HK-2 (cell line): Measurements from ENCODE around the gene ASB8.

Experiments used
- DNase-seq: peaks from one replicate; pipeline ENCODE4 v3.0.0-alpha.2; 2018; ENCODE audit not compliant: unreplicated experiment

Gene ASB8, protein sequence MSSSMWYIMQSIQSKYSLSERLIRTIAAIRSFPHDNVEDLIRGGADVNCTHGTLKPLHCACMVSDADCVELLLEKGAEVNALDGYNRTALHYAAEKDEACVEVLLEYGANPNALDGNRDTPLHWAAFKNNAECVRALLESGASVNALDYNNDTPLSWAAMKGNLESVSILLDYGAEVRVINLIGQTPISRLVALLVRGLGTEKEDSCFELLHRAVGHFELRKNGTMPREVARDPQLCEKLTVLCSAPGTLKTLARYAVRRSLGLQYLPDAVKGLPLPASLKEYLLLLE

GRCh38 chr12:48157018-48157888 lies at the start of gene ASB8:
ASB8 (minus strand) TSS chr12:48157515; CDS start chr12:48153496, 4,019 bp downstream.
- peak; percentile 98 for DNase-seq

GRCh38 chr12:48203192-48203591 lies 45.9 kb upstream of the ASB8 start, which contains the start of gene OR10AD1:
OR10AD1 (minus strand) TSS chr12:48203292; CDS start chr12:48203292, 0 bp downstream.
- DNase-seq: no peak

GRCh38 chr12:48202766-48203165 lies 45.5 kb upstream of the ASB8 start:
- DNase-seq: no peak

DNA sequence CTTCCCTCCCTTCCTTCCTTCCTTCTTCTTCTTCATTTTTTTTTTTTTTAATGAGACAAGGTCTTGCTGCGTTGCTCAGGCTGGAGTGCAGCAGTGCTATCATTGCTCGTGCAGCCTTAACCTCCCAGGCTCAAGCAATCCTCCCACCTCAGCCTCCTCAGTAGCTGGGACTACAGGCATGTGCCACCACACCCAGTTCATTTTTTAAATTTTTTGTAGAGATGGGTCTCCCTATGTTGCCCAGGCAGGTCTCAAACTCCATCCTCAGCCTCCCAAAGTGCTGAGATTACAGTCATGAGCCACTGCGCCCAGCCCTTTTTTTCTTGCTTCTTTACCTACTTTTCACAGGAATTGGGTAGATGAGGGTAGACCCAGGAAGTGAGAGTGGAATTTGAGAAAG lies 44.2 kb upstream of the ASB8 start:
- no peak for DNase-seq

GRCh38 chr12:48201091-48201490 lies 43.8 kb upstream of the ASB8 start:
- DNase-seq: no peak

DNA sequence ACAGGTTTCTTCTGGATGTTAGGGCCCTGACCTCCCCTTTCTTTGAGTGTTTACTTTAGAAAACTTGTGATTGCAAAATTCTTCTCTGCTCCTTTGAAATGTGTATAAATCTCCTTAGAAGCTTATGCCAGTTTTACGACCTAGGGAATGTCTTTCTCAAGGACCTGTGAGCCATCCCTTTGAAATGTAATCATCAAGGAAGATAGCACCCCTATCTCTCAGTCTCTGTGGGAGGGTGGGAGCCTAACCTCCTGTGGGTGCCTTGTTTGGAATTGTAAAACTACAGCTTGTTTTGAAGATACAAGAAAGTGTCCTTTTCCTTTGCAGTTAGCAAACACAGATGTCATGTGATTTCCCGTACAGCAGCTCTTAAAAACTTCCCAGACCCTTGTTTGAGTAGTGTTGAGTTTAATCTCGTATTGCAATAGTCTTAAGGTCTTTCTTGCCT lies 42.5 kb upstream of the ASB8 start:
- no peak for DNase-seq

- DNase-seq: no peak
Observed at GRCh38 chr12:48198985-48199384, 41.7 kb upstream of the ASB8 start.

GRCh38 chr12:48198672-48198971 lies 41.3 kb upstream of the ASB8 start:
- no peak for DNase-seq

DNA sequence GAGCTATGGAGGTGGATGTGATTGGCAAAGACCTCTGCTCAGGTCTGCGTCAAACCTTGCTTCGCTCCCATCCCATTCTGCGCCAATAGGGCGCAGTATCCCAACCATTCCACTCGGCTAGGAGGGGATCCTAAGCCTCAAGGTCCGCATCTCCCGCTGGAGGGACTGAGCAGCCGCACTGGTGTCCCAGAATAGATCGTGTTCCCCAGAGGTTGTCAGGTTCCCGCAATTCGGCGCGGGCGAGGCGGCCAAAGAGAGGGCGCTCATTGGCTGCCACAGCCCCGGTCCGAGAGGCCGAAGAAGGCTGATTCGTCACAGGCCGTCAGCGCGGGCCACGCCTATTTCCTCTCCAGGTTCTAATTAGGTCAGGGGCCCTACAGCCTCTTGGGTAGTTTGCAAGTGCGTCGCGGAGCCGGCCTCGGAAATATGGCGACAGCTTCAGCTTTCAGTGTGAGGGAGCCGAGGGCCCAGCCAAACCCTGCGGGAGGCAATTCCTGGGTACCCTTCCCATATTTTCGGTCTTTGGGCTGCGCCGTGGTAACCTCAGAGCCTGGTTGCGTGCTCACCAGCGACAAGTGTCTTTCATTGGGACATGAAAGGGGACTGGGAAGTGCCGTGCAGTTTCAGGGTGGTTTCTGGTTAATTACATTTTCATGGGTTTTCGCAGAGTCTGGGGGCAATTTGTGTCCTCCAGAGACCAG lies 40.8 kb upstream of the ASB8 start:
- DNase-seq: peak; percentile 71

GRCh38 chr12:48197549-48197970 lies 40.2 kb upstream of the ASB8 start:
- DNase-seq: no peak

GRCh38 chr12:48194799-48195201 lies 37.5 kb upstream of the ASB8 start:
- no peak for DNase-seq

DNA sequence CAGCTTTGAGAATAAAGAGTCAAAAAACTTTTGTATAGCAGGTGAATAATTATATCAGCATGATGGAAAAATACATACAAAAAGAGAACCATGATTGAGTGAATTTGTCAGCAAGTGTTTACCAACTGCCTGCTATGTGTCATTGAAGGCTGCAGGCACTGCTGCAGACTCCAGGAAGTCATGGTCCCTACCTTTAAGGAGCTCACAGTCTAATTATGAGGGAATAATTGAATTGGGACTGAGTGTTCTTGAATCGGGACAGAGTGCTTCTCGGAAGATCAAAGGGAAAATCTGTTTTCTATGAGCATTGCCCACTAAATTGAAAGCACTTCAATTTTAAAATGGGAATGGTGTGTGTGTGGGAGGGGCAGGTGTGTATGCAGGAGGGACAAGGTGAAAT lies 36.3 kb upstream of the ASB8 start:
- DNase-seq: no peak

- no peak for DNase-seq
Observed at GRCh38 chr12:48192861-48193260, 35.5 kb upstream of the ASB8 start.

GRCh38 chr12:48191096-48191495 lies 33.8 kb upstream of the ASB8 start:
- no peak for DNase-seq

- DNase-seq: peak; percentile 56
Observed at GRCh38 chr12:48189331-48190125, 32.2 kb upstream of the ASB8 start.

- DNase-seq: no peak
Observed at GRCh38 chr12:48187916-48188695, 30.8 kb upstream of the ASB8 start.

GRCh38 chr12:48185181-48185919 lies 28.0 kb upstream of the ASB8 start:
- DNase-seq: no peak

DNA sequence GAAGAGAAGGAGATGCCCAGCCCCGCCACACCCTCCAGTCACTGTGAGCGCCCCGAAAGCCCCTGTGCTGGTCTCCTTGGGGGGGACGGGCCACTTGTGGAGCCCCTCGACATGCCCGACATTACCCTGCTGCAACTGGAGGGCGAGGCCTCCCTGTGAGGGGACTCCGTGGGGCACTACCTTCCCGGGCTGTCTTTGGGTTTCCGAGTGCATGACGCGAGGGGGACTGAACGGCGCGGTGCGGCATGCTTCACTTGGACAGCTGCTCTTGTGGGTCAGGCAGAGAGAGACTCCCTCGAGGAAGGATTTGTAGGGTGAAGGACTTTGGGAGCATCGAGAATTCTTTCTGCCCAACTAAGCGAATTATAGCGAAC lies 27.2 kb upstream of the ASB8 start:
- no peak for DNase-seq

GRCh38 chr12:48183876-48184548 lies 26.7 kb upstream of the ASB8 start:
- DNase-seq: no peak
